ENCODE data around the gene DAGLA.
A peak's percentile ranks its signal among the peaks of the same experiment; 100 is the strongest.
"Not testable (repeated sequence)": the region's sequence is repeated elsewhere in the genome, so short reads cannot be mapped to it uniquely, and the experiment has no call there.

DAGLA gene, protein sequence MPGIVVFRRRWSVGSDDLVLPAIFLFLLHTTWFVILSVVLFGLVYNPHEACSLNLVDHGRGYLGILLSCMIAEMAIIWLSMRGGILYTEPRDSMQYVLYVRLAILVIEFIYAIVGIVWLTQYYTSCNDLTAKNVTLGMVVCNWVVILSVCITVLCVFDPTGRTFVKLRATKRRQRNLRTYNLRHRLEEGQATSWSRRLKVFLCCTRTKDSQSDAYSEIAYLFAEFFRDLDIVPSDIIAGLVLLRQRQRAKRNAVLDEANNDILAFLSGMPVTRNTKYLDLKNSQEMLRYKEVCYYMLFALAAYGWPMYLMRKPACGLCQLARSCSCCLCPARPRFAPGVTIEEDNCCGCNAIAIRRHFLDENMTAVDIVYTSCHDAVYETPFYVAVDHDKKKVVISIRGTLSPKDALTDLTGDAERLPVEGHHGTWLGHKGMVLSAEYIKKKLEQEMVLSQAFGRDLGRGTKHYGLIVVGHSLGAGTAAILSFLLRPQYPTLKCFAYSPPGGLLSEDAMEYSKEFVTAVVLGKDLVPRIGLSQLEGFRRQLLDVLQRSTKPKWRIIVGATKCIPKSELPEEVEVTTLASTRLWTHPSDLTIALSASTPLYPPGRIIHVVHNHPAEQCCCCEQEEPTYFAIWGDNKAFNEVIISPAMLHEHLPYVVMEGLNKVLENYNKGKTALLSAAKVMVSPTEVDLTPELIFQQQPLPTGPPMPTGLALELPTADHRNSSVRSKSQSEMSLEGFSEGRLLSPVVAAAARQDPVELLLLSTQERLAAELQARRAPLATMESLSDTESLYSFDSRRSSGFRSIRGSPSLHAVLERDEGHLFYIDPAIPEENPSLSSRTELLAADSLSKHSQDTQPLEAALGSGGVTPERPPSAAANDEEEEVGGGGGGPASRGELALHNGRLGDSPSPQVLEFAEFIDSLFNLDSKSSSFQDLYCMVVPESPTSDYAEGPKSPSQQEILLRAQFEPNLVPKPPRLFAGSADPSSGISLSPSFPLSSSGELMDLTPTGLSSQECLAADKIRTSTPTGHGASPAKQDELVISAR

DNA sequence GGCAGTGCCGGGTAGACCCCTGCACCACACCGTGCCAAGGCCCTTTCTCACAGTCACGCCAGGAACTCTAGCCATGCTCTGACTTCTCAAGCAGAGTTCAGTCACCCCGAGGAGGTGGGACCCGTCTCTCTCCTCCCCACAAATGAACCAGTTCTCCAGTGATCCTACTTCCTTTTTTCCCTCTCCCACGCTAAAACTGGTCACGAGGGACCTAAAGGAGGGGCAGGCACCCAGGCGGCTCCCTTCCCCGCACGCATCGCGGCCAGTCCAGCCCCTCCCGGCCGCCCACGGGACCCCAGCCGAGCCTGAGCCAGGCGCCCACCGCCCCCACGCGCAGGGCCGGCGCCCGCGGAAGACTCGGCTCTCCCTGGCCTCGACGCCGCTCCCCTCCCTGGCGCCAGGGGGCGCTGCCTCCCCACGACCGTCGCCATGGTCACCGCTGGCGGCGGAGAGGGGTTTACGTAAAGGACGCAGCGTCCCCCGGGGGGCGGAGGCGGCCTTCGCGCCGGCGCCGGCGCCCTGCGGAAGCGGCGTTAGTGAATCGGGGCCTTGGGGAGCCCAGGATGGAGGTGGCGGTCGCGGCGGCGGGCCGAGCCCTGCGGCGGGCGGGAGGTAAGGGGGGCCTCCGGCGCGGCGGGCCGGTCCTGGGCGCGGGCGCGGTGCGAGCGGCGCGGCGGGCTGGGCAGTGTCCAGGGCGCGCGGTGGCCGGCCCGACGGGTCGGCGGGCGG, at the start of gene DAGLA:
Gene DAGLA, plus strand, starts transcription at position 499 of the 729 bp plus-strand sequence. CDS start 39,765 bp downstream, outside the sequence.
- DNase-seq, result peak; percentile 62

GRCh38 chr11:61632096-61632495, 48.1 kb upstream of the DAGLA start:
- no peak for DNase-seq

DNA sequence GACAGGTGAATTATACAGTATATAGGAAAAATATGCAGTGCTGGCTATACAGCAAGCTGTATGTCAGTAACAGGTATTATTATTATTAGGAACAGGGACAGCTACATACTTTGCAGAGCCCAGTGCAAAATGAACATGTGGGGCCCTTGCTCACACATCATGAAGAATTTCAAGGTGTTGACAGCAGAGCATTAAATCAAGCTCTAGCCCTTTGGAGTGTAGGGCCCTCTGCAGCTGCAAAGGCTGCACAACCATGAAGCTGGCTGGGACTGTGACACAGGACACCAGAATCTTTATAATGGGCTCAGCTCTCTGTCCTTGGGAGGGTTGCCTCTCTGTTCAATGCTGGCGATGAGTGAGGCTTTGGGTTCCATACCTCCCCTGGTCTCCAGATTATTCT, 44.9 kb upstream of the DAGLA start:
- no peak for DNase-seq

GRCh38 chr11:61635787-61636186, 44.4 kb upstream of the DAGLA start:
- no peak for DNase-seq

GRCh38 chr11:61636676-61637075, 43.5 kb upstream of the DAGLA start:
- DNase-seq, result no peak

- no peak for DNase-seq
Observed at GRCh38 chr11:61637277-61637676, 42.9 kb upstream of the DAGLA start.

DNA sequence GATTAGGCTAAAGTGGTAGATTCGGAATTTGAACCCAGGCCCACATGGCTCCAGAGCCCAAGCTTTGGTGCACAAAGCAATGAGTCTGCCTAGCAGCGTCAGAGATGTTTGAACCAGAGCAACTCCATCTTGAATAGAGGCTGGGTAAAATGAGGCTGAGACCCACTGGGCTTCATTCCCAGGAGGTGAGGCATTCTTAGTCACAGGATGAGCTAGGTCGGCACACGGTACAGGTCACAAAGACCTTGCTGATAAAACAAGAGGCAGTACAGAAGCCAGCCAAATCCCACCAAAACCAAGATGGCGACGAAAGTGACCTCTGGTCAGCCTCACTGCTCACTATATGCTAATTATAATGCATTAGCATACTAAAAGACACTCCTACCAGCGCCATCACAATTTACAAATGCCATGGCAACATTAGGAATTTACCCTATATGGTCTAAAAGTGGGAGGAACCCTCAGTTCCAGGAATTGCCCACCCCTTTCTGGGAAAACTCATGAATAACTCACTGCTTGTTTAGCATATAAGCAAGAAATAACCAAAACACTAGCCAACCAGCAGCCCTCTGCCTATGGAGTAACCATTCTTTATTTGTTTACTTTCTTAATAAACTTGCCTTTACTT, 40.3 kb upstream of the DAGLA start:
- no peak for DNase-seq

DNA sequence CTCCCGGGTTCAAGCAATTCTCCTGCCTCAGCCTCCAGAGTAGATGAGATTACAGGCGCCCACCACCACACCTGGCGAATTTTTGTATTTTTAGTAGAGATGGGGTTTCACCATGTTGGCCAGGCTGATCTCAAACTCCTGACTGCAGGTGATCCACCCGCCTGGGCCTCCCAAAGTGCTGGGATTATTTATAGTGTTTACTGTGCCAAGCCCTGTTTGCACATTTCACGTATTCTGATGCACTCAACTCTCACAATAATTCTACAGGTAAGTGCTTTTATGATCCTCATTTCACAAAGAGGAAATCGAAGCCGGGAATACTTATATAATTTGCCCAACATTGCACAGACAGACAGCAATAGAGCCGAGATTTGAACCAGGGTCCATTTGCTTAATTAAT, 38.0 kb upstream of the DAGLA start:
- no peak for DNase-seq

GRCh38 chr11:61645179-61645868, 34.9 kb upstream of the DAGLA start:
- DNase-seq, result peak; percentile 6

- DNase-seq, result no peak
Observed at GRCh38 chr11:61647529-61647928, 32.7 kb upstream of the DAGLA start.

GRCh38 chr11:61650781-61651571, 29.2 kb upstream of the DAGLA start:
- DNase-seq, result no peak

DNA sequence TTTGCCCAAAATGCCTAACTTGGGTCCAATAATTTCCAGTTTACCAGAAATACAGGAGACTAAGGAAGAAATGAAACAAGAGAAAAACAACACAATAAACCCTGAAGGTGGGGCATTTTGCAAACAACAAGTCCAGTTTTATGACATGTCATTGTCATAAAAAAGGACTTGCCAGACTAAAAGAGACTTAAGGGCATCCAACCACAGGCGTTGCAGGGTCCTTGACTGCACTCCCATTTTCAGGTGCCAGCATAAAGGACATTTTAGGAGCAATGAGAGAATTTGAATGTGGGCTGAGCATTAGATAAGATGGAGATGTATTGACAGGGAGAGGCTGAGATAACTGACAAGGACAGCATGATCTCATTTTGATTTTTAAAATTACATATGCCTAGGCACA, 28.1 kb upstream of the DAGLA start:
- no peak for DNase-seq

GRCh38 chr11:61654397-61654829, 25.8 kb upstream of the DAGLA start:
- peak; percentile 88 for DNase-seq

DNA sequence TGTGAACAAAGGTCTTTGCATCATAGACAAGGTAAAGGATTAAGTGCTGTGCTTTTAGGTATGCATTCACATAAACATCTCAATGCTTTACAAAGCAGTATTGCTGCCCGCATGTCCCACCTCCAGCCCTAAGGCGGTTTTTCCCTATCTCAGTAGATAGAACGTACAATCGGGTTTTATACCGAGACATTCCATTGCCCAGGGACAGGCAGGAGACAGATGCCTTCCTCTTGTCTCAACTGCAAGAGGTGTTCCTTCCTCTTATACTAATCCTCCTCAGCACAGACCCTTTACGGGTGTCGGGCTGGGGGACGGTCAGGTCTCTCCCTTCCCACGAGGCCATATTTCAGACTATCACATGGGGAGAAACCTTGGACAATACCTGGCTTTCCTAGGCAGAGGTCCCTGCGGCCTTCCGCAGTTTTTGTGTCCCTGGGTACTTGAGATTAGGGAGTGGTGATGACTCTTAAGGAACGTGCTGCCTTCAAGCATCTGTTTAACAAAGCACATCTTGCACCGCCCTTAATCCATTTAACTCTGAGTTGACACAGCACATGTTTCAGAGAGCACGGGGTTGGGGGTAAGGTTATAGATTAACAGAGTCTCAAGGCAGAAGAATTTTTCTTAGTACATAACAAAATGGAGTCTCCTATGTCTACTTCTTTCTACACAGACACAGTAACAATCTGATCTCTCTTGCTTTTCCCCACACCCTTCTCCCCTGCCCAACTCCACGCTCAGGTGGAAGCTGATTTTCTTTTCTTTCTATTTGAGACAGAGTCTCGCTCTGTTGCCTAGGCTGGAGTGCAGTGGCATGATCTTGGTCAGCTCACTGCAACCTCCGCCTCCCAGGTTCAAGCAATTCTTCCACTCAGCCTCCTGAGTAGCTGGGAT, 24.7 kb upstream of the DAGLA start:
- DNase-seq, result not testable (repeated sequence)

GRCh38 chr11:61656347-61657077, 23.7 kb upstream of the DAGLA start:
- DNase-seq, result no peak

DNA sequence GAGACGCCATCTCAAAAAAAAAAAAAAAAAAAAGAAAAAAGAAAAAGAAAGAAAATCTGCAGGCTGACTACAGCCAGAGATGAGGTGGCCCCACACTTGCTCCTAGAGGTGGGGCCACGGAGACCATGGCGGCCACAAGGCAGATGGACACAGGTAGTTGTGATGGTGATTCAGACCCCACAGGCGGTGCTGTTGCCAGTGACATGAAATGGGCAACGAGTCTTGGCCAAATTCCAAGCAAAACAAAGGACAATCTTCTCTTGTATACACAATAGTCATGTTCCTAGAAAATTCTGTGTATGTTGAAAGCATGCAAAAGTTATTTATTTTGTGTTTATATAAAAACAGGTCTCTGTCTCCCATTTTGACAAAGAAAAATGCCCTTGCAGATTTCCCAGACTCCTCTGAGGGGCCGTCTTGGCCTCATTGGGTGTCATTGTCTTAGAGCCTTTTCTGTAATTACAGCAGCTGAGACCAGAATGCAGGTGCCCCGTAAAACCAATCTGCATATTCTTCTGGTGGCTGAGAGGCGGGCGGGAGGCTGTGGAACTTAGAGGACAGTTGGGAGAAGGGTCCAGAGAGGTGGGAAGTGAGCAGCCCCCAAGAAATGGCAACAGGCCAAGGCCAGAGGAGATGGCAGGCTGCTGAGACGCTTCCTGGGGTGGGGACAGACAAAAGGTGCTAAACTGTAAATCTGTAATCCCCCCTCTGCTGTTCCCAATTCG, 22.5 kb upstream of the DAGLA start:
- no peak for DNase-seq

GRCh38 chr11:61659413-61660196, 20.6 kb upstream of the DAGLA start:
- no peak for DNase-seq
